Right lobe of liver (tissue), 4 donors: Measurements from ENCODE around the gene CLNK.

Experiments used
- POLR2A ChIP-seq: fragments of 450-650 bp; IDR thresholded peaks from one replicate; pipeline ENCODE4 v1.6.1; 2017; ENCODE audit warnings: antibody characterized with exemption, mild to moderate bottlenecking
- TF ChIP-seq, protein P1 (sequence below), 4 donors: fragments of 200-600 bp in 3 of 4; fragments of 450-650 bp in 1 of 4; IDR thresholded peaks; one replicate each; pipeline versions ENCODE4 v1.5.1 to v1.8.0; 2016 to 2022; ENCODE audit warnings: antibody characterized with exemption in 4 of 4, mild to moderate bottlenecking in 2 of 4
- donor health status: DM: no; HTN: no; CAD: no.
- donor health status: DM: no; HTN: no; CAD: no.
- donor health status: DM: no; HTN: yes; CAD: no.

DNA sequence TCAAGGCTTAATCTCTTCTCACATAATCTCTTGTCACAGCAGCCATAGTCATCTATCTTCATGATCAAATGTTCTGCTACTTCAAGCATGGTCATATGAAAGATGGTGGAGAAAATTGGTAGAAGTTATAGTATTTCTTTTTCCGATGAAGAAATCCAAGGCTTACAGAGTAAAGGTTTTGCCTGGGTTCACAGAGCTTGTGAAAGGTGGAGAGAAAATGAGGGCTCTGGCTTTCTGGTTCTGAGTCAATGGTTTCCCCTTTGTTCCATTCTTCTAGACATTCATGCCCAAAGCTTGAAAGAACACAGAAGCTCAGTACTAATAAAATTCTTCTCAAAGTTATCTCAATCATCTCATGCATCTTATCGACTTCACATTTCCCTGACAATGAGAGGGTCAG, 36.1 kb downstream of the CLNK start:
- TF ChIP-seq, protein P1, sequence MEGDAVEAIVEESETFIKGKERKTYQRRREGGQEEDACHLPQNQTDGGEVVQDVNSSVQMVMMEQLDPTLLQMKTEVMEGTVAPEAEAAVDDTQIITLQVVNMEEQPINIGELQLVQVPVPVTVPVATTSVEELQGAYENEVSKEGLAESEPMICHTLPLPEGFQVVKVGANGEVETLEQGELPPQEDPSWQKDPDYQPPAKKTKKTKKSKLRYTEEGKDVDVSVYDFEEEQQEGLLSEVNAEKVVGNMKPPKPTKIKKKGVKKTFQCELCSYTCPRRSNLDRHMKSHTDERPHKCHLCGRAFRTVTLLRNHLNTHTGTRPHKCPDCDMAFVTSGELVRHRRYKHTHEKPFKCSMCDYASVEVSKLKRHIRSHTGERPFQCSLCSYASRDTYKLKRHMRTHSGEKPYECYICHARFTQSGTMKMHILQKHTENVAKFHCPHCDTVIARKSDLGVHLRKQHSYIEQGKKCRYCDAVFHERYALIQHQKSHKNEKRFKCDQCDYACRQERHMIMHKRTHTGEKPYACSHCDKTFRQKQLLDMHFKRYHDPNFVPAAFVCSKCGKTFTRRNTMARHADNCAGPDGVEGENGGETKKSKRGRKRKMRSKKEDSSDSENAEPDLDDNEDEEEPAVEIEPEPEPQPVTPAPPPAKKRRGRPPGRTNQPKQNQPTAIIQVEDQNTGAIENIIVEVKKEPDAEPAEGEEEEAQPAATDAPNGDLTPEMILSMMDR (IDR thresholded peaks at IDR 0.05): no peak
- TF ChIP-seq POLR2A: no peak
